ENCODE measurements around the gene VIPR2. TPM values are rescaled to one million over a fixed set of nuclear protein-coding genes. Genes with fewer than 3 reads are reported as not detected.

VIPR2 gene
- total and polyA plus RNA-seq, 8 donors: 0.28 to 0.80 (median 0.44) TPM

DNA sequence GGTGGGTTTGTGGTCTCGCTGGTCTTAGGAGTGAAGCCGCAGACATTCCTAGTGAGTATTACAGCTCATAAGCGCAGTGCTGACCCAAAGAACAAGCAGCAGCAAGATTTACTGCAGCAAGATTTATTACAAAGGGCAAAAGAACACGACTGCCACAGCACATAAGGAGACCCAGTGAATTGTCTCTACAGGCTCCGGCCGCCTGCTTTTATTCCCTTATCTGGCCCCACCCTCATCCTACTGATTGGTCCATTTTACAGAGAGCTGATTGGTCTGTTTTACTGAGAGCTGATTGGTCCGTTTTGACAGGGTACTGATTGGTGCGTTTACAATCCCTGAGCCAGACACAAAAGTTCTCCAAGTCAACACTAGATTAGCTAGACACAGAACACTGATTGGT is 82.1 kb downstream of the VIPR2 start:
- H3K4me3 ChIP-seq: no peak overlapping the region
- no peak for TF ChIP-seq CTCF (IDR thresholded peaks at IDR 0.05)
- intact Hi-C loops (cut with DNase I): no loop called here
- no peaks in the 10 kb centered on the region for H3K9me3 ChIP-seq
- no peak for DNase-seq
- H3K27me3 ChIP-seq: peaks cover 0 to 21% of the 10 kb centered on the region in 2 donors
- no peaks in the 10 kb centered on the region for H3K36me3 ChIP-seq
- H3K4me1 ChIP-seq: no peaks in the 10 kb centered on the region
- no peak for ATAC-seq
- H3K27ac ChIP-seq: no peak overlapping the region

DNA sequence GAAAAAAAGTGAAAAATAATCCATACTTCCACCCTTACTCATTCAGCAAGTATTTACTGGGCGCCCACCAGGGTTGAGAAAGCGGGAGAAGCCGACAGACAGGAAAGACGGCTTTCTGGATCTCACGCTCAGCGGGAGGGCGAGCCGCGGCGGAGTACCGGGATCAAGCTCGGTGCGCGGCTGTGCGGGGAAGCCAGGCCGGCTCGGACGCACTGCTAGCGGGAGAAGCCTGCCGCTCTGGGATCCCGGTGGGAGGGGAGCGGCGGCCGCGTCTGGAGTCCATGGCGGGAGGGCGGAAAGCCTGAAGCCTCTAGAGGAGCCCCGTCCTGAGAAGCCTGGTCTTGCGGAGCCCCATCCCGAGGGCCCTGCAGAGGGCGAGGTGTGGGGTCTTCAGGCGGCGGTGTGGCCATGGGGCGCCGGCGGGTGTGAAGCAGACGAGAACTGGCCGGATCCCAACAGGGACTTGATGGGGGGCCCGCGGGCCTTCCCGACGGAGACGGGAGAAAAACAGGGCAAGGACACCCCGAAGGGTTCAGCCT is 82.9 kb downstream of the VIPR2 start:
- Histone ChIP-seq H3K4me1 (no peaks in the 10 kb centered on the region), H3K27ac (no peak overlapping the region), H3K9me3 (no peaks in the 10 kb centered on the region), H3K4me3 (no peak overlapping the region), H3K36me3 (no peaks in the 10 kb centered on the region), H3K27me3 (peaks cover 0 to 21% of the 10 kb centered on the region in 2 donors)
- DNase-seq (peak in 2 of 4 donors; percentile 52 to 76), ATAC-seq (no peak)
- no peak for TF ChIP-seq CTCF (IDR thresholded peaks at IDR 0.05)
- intact Hi-C loops (cut with DNase I): no loop called here

DNA sequence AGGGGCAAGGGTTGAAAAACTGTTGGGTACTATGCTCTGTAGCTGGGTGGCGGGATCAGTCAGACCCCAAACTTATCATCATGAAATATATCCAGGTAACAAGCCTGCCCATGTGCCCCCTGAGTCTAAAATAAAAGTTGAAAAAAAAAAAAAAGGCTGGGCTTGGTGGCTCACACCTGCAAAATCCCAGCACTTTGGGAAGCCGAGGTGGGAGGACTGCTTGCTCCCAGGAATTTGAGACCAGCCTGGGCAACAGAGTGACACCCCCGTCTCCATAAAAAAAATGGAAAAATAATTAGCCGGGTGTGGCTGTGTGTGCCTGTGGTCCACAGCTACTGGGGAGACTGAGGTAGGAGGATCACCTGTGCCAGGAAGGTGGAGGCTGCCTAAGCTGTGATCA is 83.5 kb downstream of the VIPR2 start:
- no peak for TF ChIP-seq CTCF (IDR thresholded peaks at IDR 0.05)
- intact Hi-C loops (cut with DNase I): no loop called here
- Histone ChIP-seq H3K4me1 (no peaks in the 10 kb centered on the region), H3K9me3 (no peaks in the 10 kb centered on the region), H3K36me3 (no peaks in the 10 kb centered on the region), H3K27me3 (peaks cover 0 to 21% of the 10 kb centered on the region in 2 donors), H3K27ac (no peak overlapping the region), H3K4me3 (no peak overlapping the region)
- ATAC-seq (no peak), DNase-seq (no peak)

DNA sequence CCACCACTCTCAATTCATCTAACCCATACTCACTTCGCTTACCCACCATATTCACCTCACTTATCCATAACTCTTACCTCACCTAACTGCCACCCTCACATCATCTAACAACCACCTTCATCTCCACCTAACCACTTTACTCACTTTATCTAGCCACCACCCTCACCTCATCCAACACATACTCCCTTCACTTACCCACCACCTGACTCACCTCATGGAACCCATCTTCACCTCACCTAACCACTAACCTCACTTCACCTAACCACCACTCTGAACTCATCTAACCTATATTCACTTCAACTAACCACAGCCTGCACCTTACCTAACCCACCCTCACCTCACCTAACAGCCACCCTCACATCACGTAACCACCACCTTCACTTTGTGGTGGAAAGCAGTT is 84.2 kb downstream of the VIPR2 start:
- TF ChIP-seq CTCF (IDR thresholded peaks at IDR 0.05): no peak
- intact Hi-C loops (cut with DNase I): no loop called here
- H3K4me1 ChIP-seq: no peaks in the 10 kb centered on the region
- no peak overlapping the region for H3K27ac ChIP-seq
- DNase-seq: no peak
- H3K9me3 ChIP-seq: no peaks in the 10 kb centered on the region
- H3K36me3 ChIP-seq: no peaks in the 10 kb centered on the region
- H3K27me3 ChIP-seq: peaks cover 0 to 21% of the 10 kb centered on the region in 2 donors
- H3K4me3 ChIP-seq: no peak overlapping the region
- ATAC-seq: no peak

DNA sequence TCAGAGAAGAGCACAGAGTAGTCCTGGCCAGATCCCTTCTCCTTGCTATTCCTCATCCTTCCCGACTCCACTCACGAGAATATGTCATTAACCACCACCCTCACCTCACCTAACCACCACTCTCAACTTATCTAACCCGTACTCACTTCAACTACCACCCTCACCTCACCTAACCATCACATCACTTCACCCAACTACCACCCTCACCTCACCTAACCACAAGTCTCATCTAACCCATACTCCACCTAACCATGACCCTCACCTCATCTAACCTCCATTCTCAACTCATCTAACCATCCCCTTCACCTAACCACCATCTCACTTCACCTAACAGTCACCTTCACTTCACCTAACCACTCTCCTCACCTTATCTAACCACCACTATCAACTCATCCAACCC is 85.0 kb downstream of the VIPR2 start:
- DNase-seq (no peak), ATAC-seq (no peak)
- Histone ChIP-seq H3K4me1 (no peaks in the 10 kb centered on the region), H3K4me3 (no peak overlapping the region), H3K9me3 (no peaks in the 10 kb centered on the region), H3K27ac (no peak overlapping the region), H3K27me3 (peaks cover 0 to 21% of the 10 kb centered on the region in 2 donors), H3K36me3 (no peaks in the 10 kb centered on the region)
- intact Hi-C loops (cut with DNase I): no loop called here
- TF ChIP-seq CTCF (IDR thresholded peaks at IDR 0.05): no peak
